C4-2B (cell line): ENCODE data around the gene LIPN.

Experiments
- H3K27ac ChIP-seq: fragments of 450-650 bp; 2 replicates; pipeline ENCODE4 v1.5.1; 2017
- CTCF ChIP-seq: fragments of 450-650 bp; conservative IDR thresholded peaks from 2 replicates; pipeline ENCODE4 v1.5.1; 2017; ENCODE audit warnings: mild to moderate bottlenecking
- ZFX ChIP-seq: fragments of 450-650 bp; IDR thresholded peaks from 2 replicates; pipeline ENCODE4 v1.6.1; 2017

The LIPN gene

GRCh38 chr10:88759366-88760101 is at the start of gene LIPN:
Gene LIPN (plus strand): TSS chr10:88760020. CDS start chr10:88761406, 1,386 bp downstream.
- no peak for TF ChIP-seq ZFX
- no peak for TF ChIP-seq CTCF
- H3K27ac ChIP-seq: no peak within 1 kb of the TSS

- TF ChIP-seq ZFX: no peak
- H3K27ac ChIP-seq: no peak overlapping the region
Observed at GRCh38 chr10:88715517-88715916, 44.3 kb upstream of the LIPN start.

- TF ChIP-seq CTCF (no peak), ZFX (no peak)
- no peak overlapping the region for H3K27ac ChIP-seq
Observed at GRCh38 chr10:88721392-88721791, 38.4 kb upstream of the LIPN start.

GRCh38 chr10:88725798-88726197 is 34.0 kb upstream of the LIPN start:
- H3K27ac ChIP-seq: no peak overlapping the region
- TF ChIP-seq ZFX (no peak), CTCF (no peak)

GRCh38 chr10:88728107-88728763 is 31.6 kb upstream of the LIPN start:
- TF ChIP-seq CTCF (peak; percentile 31), ZFX (no peak)

GRCh38 chr10:88730864-88731263 is 29.0 kb upstream of the LIPN start:
- H3K27ac ChIP-seq: no peak overlapping the region

More at GRCh38 chr10:88728107-88728763, 31.6 kb upstream of the LIPN start:
- no peak overlapping the region for H3K27ac ChIP-seq

GRCh38 chr10:88731296-88731695 is 28.5 kb upstream of the LIPN start:
- no peak for TF ChIP-seq ZFX
- no peak for TF ChIP-seq CTCF

More at GRCh38 chr10:88730864-88731263, 29.0 kb upstream of the LIPN start:
- no peak for TF ChIP-seq ZFX
- TF ChIP-seq CTCF: no peak

More at GRCh38 chr10:88731296-88731695, 28.5 kb upstream of the LIPN start:
- H3K27ac ChIP-seq: no peak overlapping the region
